Activated CD8-positive, alpha-beta memory T cell treated with anti-CD3 and anti-CD28 coated beads for 4 hours (primary cell): ENCODE results near the gene CAMTA1.

Experiments
- DNase-seq, 2 donors: peaks; one replicate each; pipeline ENCODE4 v3.0.0-alpha.2; 2020; ENCODE audit warnings: low read depth in 2 of 2

Gene CAMTA1

DNA sequence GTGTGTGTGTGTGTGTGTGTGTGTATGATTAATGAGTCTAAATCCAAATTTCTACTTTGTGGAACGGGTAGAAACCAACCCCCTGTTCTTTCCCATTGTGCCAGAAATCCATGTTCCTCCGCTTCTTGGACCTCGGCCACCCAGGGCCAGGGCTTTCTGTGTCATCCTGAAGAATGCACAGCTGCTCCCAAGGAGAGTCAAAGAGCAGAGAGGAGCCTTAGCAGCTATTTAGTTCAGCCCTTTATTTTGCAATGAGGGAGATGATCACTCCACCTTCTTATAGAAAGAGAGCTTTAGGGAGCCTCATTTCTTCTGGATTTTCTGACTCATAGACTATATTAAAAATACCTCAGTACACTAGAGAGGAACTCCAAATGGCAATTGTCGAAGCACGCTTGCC, 496.6 kb downstream of the CAMTA1 start:
- no peak for DNase-seq

- no peak for DNase-seq
Measured at GRCh38 chr1:7284839-7285435, 499.7 kb downstream of the CAMTA1 start.

DNA sequence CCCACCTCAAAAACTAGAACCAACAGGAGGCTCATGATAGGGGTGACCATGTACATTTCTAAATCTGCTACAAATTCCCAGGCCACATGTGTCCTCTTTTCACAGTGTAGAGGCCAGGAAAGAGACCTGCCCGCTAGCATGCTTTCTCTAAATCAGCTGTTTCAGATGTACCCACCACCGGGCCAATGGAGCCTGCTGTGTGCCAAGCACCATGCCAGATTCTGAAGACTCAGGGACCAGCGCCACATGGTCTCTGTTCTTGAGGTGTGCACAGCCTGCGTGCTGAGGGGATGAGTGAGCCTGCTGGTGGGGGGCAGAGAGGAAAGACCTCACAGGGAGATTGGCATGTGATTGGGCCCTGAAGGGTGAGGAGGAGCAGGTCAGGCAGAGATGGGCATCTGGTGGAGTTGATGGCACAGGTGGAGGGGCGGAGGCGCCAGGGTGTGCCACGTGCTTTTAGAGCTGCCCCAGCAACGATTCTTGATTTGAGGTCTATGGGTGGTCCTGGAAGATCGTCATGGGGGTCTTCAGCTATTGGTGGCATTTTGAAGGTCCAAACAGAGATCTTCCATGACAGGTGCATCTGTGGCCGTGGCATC, 500.7 kb downstream of the CAMTA1 start:
- DNase-seq = no peak

GRCh38 chr1:7287013-7287412, 501.8 kb downstream of the CAMTA1 start:
- no peak for DNase-seq

DNA sequence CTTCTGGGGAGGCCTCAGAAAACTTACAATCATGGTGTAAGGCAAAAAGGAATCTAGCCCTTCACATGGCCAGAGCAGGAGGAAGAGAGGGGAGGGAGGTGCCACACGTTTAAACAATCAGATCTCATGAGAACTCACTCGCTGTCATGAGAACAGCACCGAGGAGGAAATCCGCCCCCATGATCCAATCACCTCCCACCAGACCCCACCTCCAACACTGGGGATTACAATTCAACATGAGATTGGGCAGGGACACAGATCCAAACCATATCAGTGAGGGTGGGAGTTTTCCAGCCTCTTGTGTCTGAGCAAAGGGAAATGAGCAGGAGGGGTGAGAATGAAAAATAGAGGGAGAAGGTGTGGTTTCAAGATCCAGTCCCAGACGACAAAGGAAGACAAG, 503.7 kb downstream of the CAMTA1 start:
- DNase-seq = no peak

DNA sequence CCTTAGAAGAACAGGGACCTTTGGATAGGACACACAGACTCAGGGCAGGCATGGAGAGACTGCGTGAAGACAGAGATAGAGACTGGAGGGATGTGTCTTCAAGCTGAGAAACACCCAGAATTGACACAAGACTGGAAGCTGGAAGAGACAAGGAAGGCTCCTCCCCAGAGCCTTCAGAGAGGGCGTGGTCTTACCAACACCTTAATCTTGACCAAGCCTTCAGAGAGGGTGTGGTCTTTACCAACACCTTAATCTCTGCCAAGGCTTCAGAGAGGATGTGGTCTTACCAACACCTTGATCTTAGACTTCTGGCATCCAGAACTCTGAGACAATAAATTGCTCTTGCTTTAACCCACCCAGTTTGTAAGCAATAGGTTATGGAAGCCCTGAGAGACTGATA, 504.4 kb downstream of the CAMTA1 start:
- DNase-seq = no peak

DNA sequence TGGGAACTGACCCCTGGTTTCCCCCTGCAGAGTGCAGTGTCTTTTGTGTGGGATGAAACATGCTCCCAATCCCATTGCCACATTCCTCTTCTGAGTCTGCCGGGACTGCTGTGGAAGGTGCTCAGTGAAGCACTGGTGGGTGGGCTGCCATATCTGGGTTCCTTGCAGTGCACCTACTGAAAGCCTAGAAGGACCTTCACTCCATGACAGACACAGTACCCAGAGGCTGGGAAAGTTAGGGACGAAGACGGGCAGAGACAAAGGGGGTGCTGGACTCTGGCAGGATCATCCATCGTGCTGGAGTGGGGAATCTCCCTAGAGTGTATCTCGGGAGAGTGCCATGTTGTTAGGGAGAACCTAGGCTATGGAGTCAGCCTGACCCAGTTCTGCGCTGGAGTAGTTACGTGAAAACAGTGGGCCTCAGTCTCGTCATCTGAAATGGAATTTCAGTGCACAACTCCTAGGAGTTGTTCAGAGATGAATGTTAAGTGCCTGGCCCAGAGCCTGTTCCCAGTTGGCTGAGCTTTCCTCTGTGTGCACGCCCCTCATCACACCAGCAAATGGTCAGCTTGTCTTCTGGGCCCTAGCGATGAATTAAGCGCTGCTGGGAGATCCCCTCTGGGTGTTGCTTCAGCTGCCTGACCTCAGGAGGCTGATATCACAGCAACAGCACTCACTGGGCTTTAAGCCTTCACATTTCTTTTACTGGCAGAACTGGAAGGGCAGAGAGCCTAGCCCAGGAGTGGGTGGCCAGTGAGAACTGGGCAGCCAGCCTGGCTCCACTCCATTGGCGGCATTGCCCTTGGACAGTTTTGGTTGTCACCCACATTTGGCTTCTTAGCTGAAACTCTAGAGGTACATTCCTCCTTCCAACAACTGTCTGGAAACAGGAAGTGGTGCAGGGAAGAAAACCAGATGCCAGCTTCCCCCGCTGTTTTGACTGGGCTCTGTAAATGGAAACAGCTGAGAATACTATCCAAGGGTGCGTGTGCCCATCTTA, 506.0 kb downstream of the CAMTA1 start:
- DNase-seq = no peak

DNA sequence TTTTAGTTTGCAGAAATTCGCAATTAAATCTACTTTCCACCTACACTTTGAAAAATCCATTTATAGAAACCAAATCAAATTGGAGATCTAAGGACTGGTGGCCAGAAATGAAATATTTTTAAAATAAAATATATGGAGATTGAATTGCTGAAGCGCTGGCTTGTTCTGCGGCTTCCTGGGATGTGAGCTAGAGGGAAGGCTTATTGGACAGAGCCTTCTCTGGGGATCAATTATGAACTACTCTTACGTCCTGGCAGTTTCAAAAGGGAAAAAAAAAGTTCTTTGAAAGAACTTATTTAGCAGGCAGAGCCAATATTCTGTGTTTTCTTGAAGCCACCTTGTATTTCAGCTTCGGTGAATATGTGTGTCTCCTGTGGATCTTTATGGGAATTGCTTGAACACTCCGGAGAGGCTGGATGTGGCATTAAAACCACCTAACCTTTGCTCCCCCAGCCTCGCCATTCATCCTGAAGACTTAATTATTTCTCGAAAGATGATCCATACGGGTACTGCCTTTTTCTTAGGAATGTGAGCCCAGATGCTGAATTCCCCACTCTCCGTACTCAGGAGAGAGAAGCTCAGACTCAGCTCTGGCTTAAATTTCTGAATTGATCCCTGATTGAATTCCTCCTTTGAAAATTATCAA, 506.9 kb downstream of the CAMTA1 start:
- DNase-seq = no peak

- no peak for DNase-seq
Measured at GRCh38 chr1:7292714-7293419, 507.6 kb downstream of the CAMTA1 start.

DNA sequence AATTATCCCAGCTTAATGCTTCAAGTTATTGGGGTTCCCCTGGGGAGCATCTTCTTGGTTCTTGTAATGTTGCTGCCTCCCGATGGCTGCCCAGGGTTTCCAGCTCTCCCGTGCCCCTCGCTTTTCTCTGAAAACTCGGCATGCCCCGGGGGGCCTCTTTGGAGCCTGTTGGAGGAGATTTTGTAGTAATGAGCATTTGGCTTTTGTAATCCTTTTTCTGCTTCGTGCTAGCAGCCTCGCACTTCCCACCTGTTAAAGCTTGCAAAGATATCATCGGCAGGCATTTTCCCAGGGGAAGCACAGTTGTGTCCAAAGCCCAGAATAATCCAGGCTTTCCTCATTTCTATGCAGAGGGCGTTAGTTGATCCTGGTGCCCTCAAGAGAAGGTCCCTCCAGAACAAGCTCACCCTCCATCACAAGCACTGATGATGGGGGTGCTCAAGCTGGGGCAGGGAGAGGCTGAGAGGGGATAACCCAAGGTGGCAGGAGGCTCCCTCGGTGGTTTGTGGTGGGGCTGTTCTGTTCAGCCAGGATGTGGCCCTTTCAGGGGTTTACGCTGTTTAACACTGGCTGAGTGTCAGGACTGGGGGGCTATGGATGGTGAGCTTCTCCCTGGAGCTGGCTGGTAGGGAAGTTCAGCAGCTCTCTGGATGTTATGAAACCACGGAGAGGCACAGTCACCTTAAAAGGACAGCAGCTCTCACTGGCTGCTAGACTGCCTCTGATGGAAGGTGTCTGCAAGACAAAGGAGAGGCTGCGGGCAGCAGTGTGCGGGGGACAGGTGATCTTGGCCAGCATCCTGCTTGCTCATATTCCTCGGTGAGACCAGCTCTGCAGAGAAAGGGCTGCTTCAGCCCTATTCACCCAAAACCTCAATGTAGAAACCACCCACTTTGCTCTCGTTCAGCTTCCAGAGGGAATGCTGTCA, 508.7 kb downstream of the CAMTA1 start:
- DNase-seq = no peak

GRCh38 chr1:7294636-7295035, 509.4 kb downstream of the CAMTA1 start:
- DNase-seq = no peak

GRCh38 chr1:7295946-7296345, 510.7 kb downstream of the CAMTA1 start:
- no peak for DNase-seq

GRCh38 chr1:7296968-7297367, 511.7 kb downstream of the CAMTA1 start:
- DNase-seq = no peak

- no peak for DNase-seq
Measured at GRCh38 chr1:7298145-7298544, 512.9 kb downstream of the CAMTA1 start.

- no peak for DNase-seq
Measured at GRCh38 chr1:7298749-7299151, 513.5 kb downstream of the CAMTA1 start.

- no peak for DNase-seq
Measured at GRCh38 chr1:7299329-7299799, 514.1 kb downstream of the CAMTA1 start.

- DNase-seq = no peak
Measured at GRCh38 chr1:7299994-7300393, 514.7 kb downstream of the CAMTA1 start.

- DNase-seq = no peak
Measured at GRCh38 chr1:7300893-7301663, 515.8 kb downstream of the CAMTA1 start.

GRCh38 chr1:7301664-7301981, 516.4 kb downstream of the CAMTA1 start:
- DNase-seq = no peak

GRCh38 chr1:7302126-7302525, 516.9 kb downstream of the CAMTA1 start:
- DNase-seq = no peak
